OCI-LY7 (cell line): ENCODE data around the gene PLPPR3. TPM values are rescaled to one million over a fixed set of nuclear protein-coding genes. Genes with fewer than 3 reads are reported as not detected.

Experiments
- BruUV-seq: library from RNA; stranded (reverse); fragments of 400-500 nt; replicated peaks from 2 replicates; lab custom pipeline; 2021; lab: Mats Ljungman, UMichigan
- CTCF ChIA-PET: fragments of 300-600 bp; sonication (Branson Sonifier 250); formaldehyde crosslinking; loops from one replicate; lab custom pipeline; 2022; ENCODE audit warnings: antibody characterized with exemption; ENCODE audit not compliant: unreplicated experiment; lab: Charles Lee
- POLR2A ChIA-PET: fragments of 300-600 bp; sonication (Branson Sonifier 250); formaldehyde crosslinking; loops from one replicate; lab custom pipeline; 2022; ENCODE audit warnings: antibody characterized with exemption; lab: Charles Lee
- DNase-seq: peaks from one replicate; pipeline ENCODE4 v3.0.0-alpha.2; 2015; ENCODE audit warnings: low spot score
- H2AFZ ChIP-seq: fragments of 200-600 bp; sonication (generic), shearing (Covaris generic); 2 replicates; pipeline ENCODE4 v1.6.1; 2014; ENCODE audit warnings: mild to moderate bottlenecking, antibody characterized with exemption, low read length, moderate library complexity
- H3K27ac ChIP-seq: fragments of 200-600 bp; sonication (generic); 2 replicates; pipeline ENCODE4 v1.5.1; 2014; ENCODE audit warnings: mixed run types, low read depth, mild to moderate bottlenecking, moderate library complexity, low read length, inconsistent platforms; ENCODE audit not compliant: poor library complexity, severe bottlenecking
- H3K36me3 ChIP-seq: fragments of 200-600 bp; sonication (generic); 2 replicates; pipeline ENCODE4 v1.6.1; 2014; ENCODE audit warnings: mild to moderate bottlenecking, antibody characterized with exemption, low read length, moderate library complexity, mixed read lengths; ENCODE audit not compliant: insufficient read depth
- H3K4me1 ChIP-seq: fragments of 200-600 bp; sonication (generic); 2 replicates; pipeline ENCODE4 v1.5.1; 2014; ENCODE audit warnings: mild to moderate bottlenecking, low read length; ENCODE audit not compliant: insufficient read depth, poor library complexity, severe bottlenecking
- H3K4me2 ChIP-seq: fragments of 200-600 bp; sonication (generic); 2 replicates; pipeline ENCODE4 v1.6.1; 2014; ENCODE audit warnings: mild to moderate bottlenecking, low read length
- H3K4me3 ChIP-seq: fragments of 200-600 bp; sonication (generic); 2 replicates; pipeline ENCODE4 v1.5.1; 2014; ENCODE audit warnings: mild to moderate bottlenecking, low read depth, low read length; ENCODE audit not compliant: poor library complexity, severe bottlenecking
- H3K79me2 ChIP-seq: fragments of 200-600 bp; sonication (generic); 2 replicates; pipeline ENCODE4 v1.6.1; 2016; ENCODE audit warnings: low read depth, mild to moderate bottlenecking, low read length, moderate library complexity, mixed read lengths; ENCODE audit not compliant: insufficient read depth
- H3K9me2 ChIP-seq: fragments of 200-600 bp; sonication (generic); 2 replicates; pipeline ENCODE4 v1.6.1; 2016; ENCODE audit warnings: mild to moderate bottlenecking, low read length, mixed read lengths; ENCODE audit not compliant: insufficient read depth
- H3K9me3 ChIP-seq: fragments of 200-600 bp; sonication (generic); 2 replicates; pipeline ENCODE4 v1.6.1; 2014; ENCODE audit warnings: mild to moderate bottlenecking, mixed run types, low read length, mixed read lengths
- H4K20me1 ChIP-seq: fragments of 200-600 bp; sonication (generic); 2 replicates; pipeline ENCODE4 v1.6.1; 2014; ENCODE audit warnings: mild to moderate bottlenecking, antibody characterized with exemption, low read length, moderate library complexity, mixed read lengths; ENCODE audit not compliant: insufficient read depth
- CTCF ChIP-seq: fragments of 200-600 bp; sonication (generic); conservative IDR thresholded peaks from 2 replicates; pipeline ENCODE4 v1.5.1; 2014; ENCODE audit warnings: mild to moderate bottlenecking, antibody characterized with exemption, low read length, moderate library complexity, mixed read lengths
- EZH2phosphoT487 ChIP-seq: fragments of 200-600 bp; sonication (generic); IDR thresholded peaks from 2 replicates; pipeline ENCODE4 v1.6.1; 2018; ENCODE audit warnings: low read depth, borderline replicate concordance, mild to moderate bottlenecking, mixed run types, antibody characterized with exemption, low read length, moderate library complexity, mixed read lengths
- intact Hi-C: fragments of 100-400 bp; cut with micrococcal nuclease; formaldehyde crosslinking; loops from one replicate; pipeline ENCODE4 v1.10.0; 2022; ENCODE audit not compliant: unreplicated experiment
- total RNA-seq, 2 experiments: library from RNA; depleted of rRNA in 1 of 2; stranded (reverse); fragments of >200 nt in 1 of 2; shearing (Covaris generic) in 1 of 2; gene quantifications; 2 replicates each; pipeline ENCODE4 v1.2.3, GENCODE V29; 2014 to 2022

Gene PLPPR3
- total RNA-seq, 2 experiments from 2014 or later, result not detected

GRCh38 chr19:772730-773436, 48.9 kb downstream of the PLPPR3 start:
- no peak for DNase-seq
- Histone ChIP-seq H3K36me3 (no peaks in the 10 kb centered on the region), H3K9me3 (no peaks in the 10 kb centered on the region), H3K9me2 (no peaks in the 10 kb centered on the region), H3K4me3 (no peak overlapping the region), H3K27ac (no peak overlapping the region), H3K79me2 (no peaks in the 10 kb centered on the region), H2AFZ (no peak overlapping the region), H4K20me1 (no peaks in the 10 kb centered on the region), H3K4me1 (no peaks in the 10 kb centered on the region), H3K4me2 (no peak overlapping the region)
- POLR2A ChIA-PET, result no interaction called here
- TF ChIP-seq EZH2phosphoT487, result no peak
- TF ChIP-seq CTCF, result no peak
- CTCF ChIA-PET, result no interaction called here
- no TSS peak for BruUV-seq
- intact Hi-C loops, result no loop called here

DNA sequence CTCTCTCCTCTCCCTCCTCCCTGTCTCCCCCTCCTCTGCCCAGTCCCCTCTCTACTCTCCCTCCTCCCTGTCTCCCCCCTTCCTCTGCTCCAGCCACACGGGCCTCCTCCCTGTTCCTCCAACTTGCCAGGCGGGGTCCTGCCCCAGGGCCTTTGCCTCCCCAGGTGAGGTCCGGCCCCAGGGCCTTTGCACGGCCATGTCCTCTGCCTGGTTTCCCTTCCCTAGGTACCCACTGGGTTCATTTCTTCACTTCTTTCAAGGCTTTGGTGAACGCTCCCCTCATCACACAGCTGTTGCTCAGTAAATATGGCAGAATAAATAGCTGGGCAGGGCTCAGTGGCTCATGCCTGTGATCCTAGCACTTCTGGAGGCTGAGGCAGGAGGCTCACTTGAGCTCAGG, 49.7 kb downstream of the PLPPR3 start:
- no peak overlapping the region for H2AFZ ChIP-seq
- POLR2A ChIA-PET, result no interaction called here
- no peaks in the 10 kb centered on the region for H3K9me2 ChIP-seq
- no peaks in the 10 kb centered on the region for H3K79me2 ChIP-seq
- H3K36me3 ChIP-seq, result no peaks in the 10 kb centered on the region
- BruUV-seq, result no TSS peak
- no peak overlapping the region for H3K4me2 ChIP-seq
- intact Hi-C loops, result no loop called here
- H4K20me1 ChIP-seq, result no peaks in the 10 kb centered on the region
- DNase-seq, result no peak
- TF ChIP-seq CTCF, result no peak
- no peak for TF ChIP-seq EZH2phosphoT487
- no peaks in the 10 kb centered on the region for H3K4me1 ChIP-seq
- no peak overlapping the region for H3K27ac ChIP-seq
- CTCF ChIA-PET, result no interaction called here
- no peak overlapping the region for H3K4me3 ChIP-seq
- H3K9me3 ChIP-seq, result no peaks in the 10 kb centered on the region

DNA sequence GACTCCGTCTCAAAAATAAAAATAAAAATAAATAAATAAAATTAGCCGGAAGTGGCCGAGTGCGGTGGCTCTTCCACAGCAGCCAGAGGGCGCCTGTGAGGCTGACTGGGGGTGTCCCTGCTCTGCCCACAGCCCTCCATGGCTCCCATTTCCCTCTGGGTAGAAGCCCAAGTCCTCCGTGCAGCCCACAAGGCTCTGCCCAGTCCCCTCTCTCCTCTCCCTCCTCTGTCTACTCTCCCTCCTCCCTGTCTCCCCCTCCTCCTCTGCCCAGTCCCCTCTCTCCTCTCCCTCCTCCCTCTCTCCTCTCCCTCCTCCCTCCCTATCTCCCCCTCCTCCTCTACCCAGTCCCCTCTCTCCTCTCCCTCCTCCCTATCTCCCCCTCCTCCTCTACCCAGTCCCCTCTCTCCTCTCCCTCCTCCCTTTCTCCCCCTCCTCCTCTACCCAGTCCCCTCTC, 50.4 kb downstream of the PLPPR3 start:
- TF ChIP-seq EZH2phosphoT487, result no peak
- peak; percentile 61 for TF ChIP-seq CTCF
- no peak overlapping the region for H3K4me3 ChIP-seq
- no peak overlapping the region for H3K4me2 ChIP-seq
- intact Hi-C loops, result loop anchor here (2.0 kb wide), 2 partner anchors 91 to 211 kb away; no protein-coding TSS in a partner anchor
- H3K9me3 ChIP-seq, result no peaks in the 10 kb centered on the region
- no peaks in the 10 kb centered on the region for H3K9me2 ChIP-seq
- no peaks in the 10 kb centered on the region for H3K36me3 ChIP-seq
- no peak overlapping the region for H3K27ac ChIP-seq
- peak; percentile 45 for DNase-seq
- POLR2A ChIA-PET, result no interaction called here
- no peaks in the 10 kb centered on the region for H4K20me1 ChIP-seq
- H3K79me2 ChIP-seq, result no peaks in the 10 kb centered on the region
- CTCF ChIA-PET, result no interaction called here
- no peak overlapping the region for H2AFZ ChIP-seq
- no TSS peak for BruUV-seq
- H3K4me1 ChIP-seq, result no peaks in the 10 kb centered on the region
